K562 (cell line): ENCODE measurements around the gene GASK1B. TPM values are rescaled to one million over a fixed set of nuclear protein-coding genes. Genes with fewer than 3 reads are reported as not detected.
A peak's percentile ranks its signal among the peaks of the same experiment; 100 is the strongest.

ENCODE experiments used
- ATAC-seq: fragments of 200-7000 bp; cut with Tn5 transposase; 3 replicates; pipeline ENCODE4 v1.9.1; 2020; ENCODE audit warnings: moderate library complexity
- BruUV-seq: library from RNA; stranded (reverse); fragments of 400-500 nt; replicated peaks from 2 replicates; lab custom pipeline; 2021; lab: Mats Ljungman, UMichigan
- CTCF ChIA-PET: fragments of 300-600 bp; formaldehyde crosslinking; extraction: SDS; loops from one replicate; lab custom pipeline; 2021; ENCODE audit warnings: low intra/inter-chr PET ratio; lab: Yijun Ruan, JAX
- POLR2A ChIA-PET: fragments of 300-600, 350-650 bp; sonication (Branson Sonifier 250); formaldehyde crosslinking; extraction: SDS; loops from one replicate; lab custom pipeline; 2021; ENCODE audit warnings: antibody characterized with exemption, inconsistent platforms; lab: Yijun Ruan, JAX
- DNase-seq, 4 experiments: peaks; one replicate each; pipeline versions ENCODE4 v3.0.0 to v3.0.0-alpha.2; 2011 to 2018; ENCODE audit warnings: low spot score in 3 of 4, mixed read lengths in 3 of 4; ENCODE audit errors: extremely low read depth in 1 of 4
- FAIRE-seq: peaks from 2 replicates; lab custom pipeline; 2011; peaks lifted over from hg19 to GRCh38; lab: Jason Lieb, UNC
- H2AFZ ChIP-seq: 2 replicates; pipeline ENCODE4 v1.6.0; 2011; ENCODE audit warnings: low read depth, low read length, control low read depth, inconsistent platforms
- H3K27ac ChIP-seq: fragments of 200-600 bp; 3 replicates; pipeline ENCODE4 v1.8.0; 2011; ENCODE audit warnings: low read depth, mild to moderate bottlenecking, control low read depth, inconsistent platforms, low read length, moderate library complexity, mixed read lengths; ENCODE audit errors: extremely low read depth
- H3K27me3 ChIP-seq, 2 experiments: fragments of 300-600 bp in 1 of 2; 2 replicates in 1 of 2; 3 replicates in 1 of 2; pipeline versions ENCODE4 v1.6.0 to v1.8.0; 2011; ENCODE audit warnings: inconsistent platforms in 2 of 2, low read length in 2 of 2, mild to moderate bottlenecking in 1 of 2, mixed read lengths in 1 of 2, moderate library complexity in 1 of 2; ENCODE audit not compliant: control insufficient read depth in 2 of 2, insufficient read depth in 2 of 2
- H3K36me3 ChIP-seq: fragments of 300-600 bp; 3 replicates; pipeline ENCODE4 v1.8.0; 2011; ENCODE audit warnings: mild to moderate bottlenecking, low read length, inconsistent platforms; ENCODE audit not compliant: control insufficient read depth, insufficient read depth
- H3K4me1 ChIP-seq, 2 experiments: fragments of 200-600 bp in 1 of 2; replicated peaks in 1 of 2; 2 replicates in 1 of 2; 3 replicates in 1 of 2; pipeline versions ENCODE4 v1.5.1 to v1.8.0; 2011; ENCODE audit warnings: inconsistent platforms in 2 of 2, low read length in 2 of 2, mild to moderate bottlenecking in 1 of 2, mixed read lengths in 1 of 2, moderate library complexity in 1 of 2; ENCODE audit not compliant: control insufficient read depth in 2 of 2, insufficient read depth in 2 of 2
- H3K4me2 ChIP-seq: 2 replicates; pipeline ENCODE4 v1.6.1; 2011; ENCODE audit warnings: low read length, control low read depth, inconsistent platforms, mixed read lengths; ENCODE audit not compliant: insufficient read depth
- H3K4me3 ChIP-seq: fragments of 200-600 bp; sonication (generic), shearing (Covaris generic); 2 replicates; pipeline ENCODE4 v1.5.1; 2016; ENCODE audit warnings: control low read depth, inconsistent platforms
- H3K79me2 ChIP-seq: fragments of 200-600 bp; 3 replicates; pipeline ENCODE4 v1.8.0; 2011; ENCODE audit warnings: low read length, inconsistent platforms; ENCODE audit not compliant: control insufficient read depth, insufficient read depth
- H3K9ac ChIP-seq, 2 experiments: 2 replicates each; pipeline versions ENCODE4 v1.6.0 to v1.6.1; 2011; ENCODE audit warnings: low read depth in 2 of 2, low read length in 2 of 2, control low read depth in 1 of 2, inconsistent platforms in 1 of 2, mild to moderate bottlenecking in 1 of 2, mixed read lengths in 1 of 2; ENCODE audit not compliant: insufficient read depth in 1 of 2
- H3K9me1 ChIP-seq: one replicate; pipeline ENCODE4 v1.6.0; 2011; ENCODE audit warnings: inconsistent platforms, mild to moderate bottlenecking, low read length, moderate library complexity; ENCODE audit not compliant: control insufficient read depth, insufficient read depth
- H3K9me3 ChIP-seq: replicated peaks from 2 replicates; pipeline ENCODE4 v1.5.1; 2011; ENCODE audit warnings: low read depth, low read length, inconsistent platforms; ENCODE audit not compliant: control insufficient read depth, insufficient read depth
- H4K20me1 ChIP-seq: replicated peaks from 2 replicates; pipeline ENCODE4 v1.6.1; 2011; ENCODE audit warnings: low read length, inconsistent platforms, mixed read lengths; ENCODE audit not compliant: control insufficient read depth, insufficient read depth
- ARID3A ChIP-seq: IDR thresholded peaks from 2 replicates; pipeline ENCODE4 v1.6.1; 2012; ENCODE audit warnings: low read depth, low read length, improper control_type of control experiment, borderline replicate concordance
- MEIS2 ChIP-seq: fragments of 450-650 bp; IDR thresholded peaks from 2 replicates; pipeline ENCODE4 v1.6.1; 2014; ENCODE audit warnings: mild to moderate bottlenecking; ENCODE audit not compliant: partially characterized antibody
- MITF ChIP-seq: IDR thresholded peaks from 2 replicates; pipeline ENCODE4 v1.6.1; 2014; ENCODE audit warnings: antibody characterized with exemption
- NRF1 ChIP-seq, 2 experiments: fragments of 450-650 bp; IDR thresholded peaks in 1 of 2; conservative IDR thresholded peaks in 1 of 2; 2 replicates each; pipeline ENCODE4 v1.6.1; 2014; ENCODE audit warnings: mild to moderate bottlenecking in 2 of 2
- PHF8 ChIP-seq: fragments of 200-600 bp; sonication (generic); IDR thresholded peaks from 2 replicates; pipeline ENCODE4 v1.6.1; 2012; ENCODE audit warnings: mixed run types, mild to moderate bottlenecking, inconsistent platforms, low read length, moderate library complexity, borderline replicate concordance
- PKNOX1 ChIP-seq: fragments of 450-650 bp; IDR thresholded peaks from 2 replicates; pipeline ENCODE4 v1.6.1; 2016
- RAD21 ChIP-seq, 2 experiments: fragments of 250-450 bp in 1 of 2; fragments of 450-650 bp in 1 of 2; sonication (Bioruptor Pico) in 1 of 2; formaldehyde crosslinking in 1 of 2; IDR thresholded peaks in 1 of 2; conservative IDR thresholded peaks in 1 of 2; 2 replicates each; pipeline versions ENCODE4 v1.4.0 to v1.8.0; 2020 to 2022; ENCODE audit warnings: mild to moderate bottlenecking in 2 of 2, moderate library complexity in 1 of 2
- TCF15 ChIP-seq: fragments of 250-450 bp; sonication (Bioruptor Pico); IDR thresholded peaks from 2 replicates; pipeline ENCODE4 v1.8.0; 2022; ENCODE audit warnings: moderate library complexity, mild to moderate bottlenecking, inconsistent platforms
- YY1 ChIP-seq, 3 experiments: IDR thresholded peaks; 2 replicates each; pipeline ENCODE4 v1.6.1; 2011; ENCODE audit warnings: low read length in 2 of 3, mild to moderate bottlenecking in 2 of 3, moderate library complexity in 2 of 3, borderline replicate concordance in 1 of 3, control low read depth in 1 of 3, low read depth in 1 of 3; ENCODE audit not compliant: insufficient read depth in 3 of 3, insufficient replicate concordance in 2 of 3, control insufficient read depth in 1 of 3, insufficient read length in 1 of 3; ENCODE audit errors: extremely low read depth in 1 of 3
- ZNF239 ChIP-seq: fragments of 250-450 bp; sonication (Bioruptor Pico); IDR thresholded peaks from 2 replicates; pipeline ENCODE4 v1.4.0; 2020; ENCODE audit warnings: mild to moderate bottlenecking
- ZNF449 ChIP-seq: fragments of 250-450 bp; sonication (Bioruptor Pico); IDR thresholded peaks from 2 replicates; pipeline ENCODE4 v1.8.0; 2022; ENCODE audit warnings: moderate library complexity, mild to moderate bottlenecking, inconsistent platforms
- WGBS: fragments of 100-300 bp; shearing (Covaris generic); methylation state at CpG from one replicate; pipeline ENCODE4 v1.1.6; 2016; ENCODE audit warnings: low coverage, mixed read lengths; ENCODE audit not compliant: insufficient coverage; ENCODE audit errors: missing lambda C conversion rate; 5-methylcytosine and 5-hydroxymethylcytosine counted together
- in situ Hi-C: fragments of 300-500 bp; cut with MboI; formaldehyde crosslinking; loops from 4 replicates; pipeline ENCODE4 v1.15.0; 2018; ENCODE audit warnings: inconsistent platforms, mixed read lengths
- intact Hi-C: fragments of 100-400 bp; cut with micrococcal nuclease; formaldehyde crosslinking; loops from 2 replicates; pipeline ENCODE4 v1.14.2; 2022
- polyA plus RNA-seq, 8 experiments: library from polyadenylated mRNA; depleted of rRNA in 4 of 8; stranded (reverse) in 5 of 8; unstranded in 3 of 8; fragments of >200 nt; fragmentation: Nextera tagmentation in 2 of 8; fragmentation: Illumina TruSeq in 1 of 8; extraction: Ambion mirVana in 2 of 8; extraction: Trizol in 1 of 8; gene quantifications; 2 replicates each; pipeline versions ENCODE4 v1.2.1 to v1.2.3, GENCODE V29; 2011 to 2014; ENCODE audit warnings: inconsistent platforms in 1 of 8, missing spikeins in 1 of 8
- total RNA-seq, 7 experiments: library from RNA; depleted of rRNA in 6 of 7; stranded (reverse); fragments of >200 nt in 6 of 7; fragmentation: Illumina TruSeq in 2 of 7; extraction: Trizol in 2 of 7; gene quantifications; 2 replicates each; pipeline versions ENCODE4 v1.2.1 to v1.2.3, GENCODE V29; 2011 to 2021; ENCODE audit warnings: low replicate concordance in 1 of 7

GASK1B gene
- total and polyA plus RNA-seq, 9 of the 15 experiments (the other 6 are each of a cell fraction or from before 2014, with no cell fraction given), result 0.13 to 1.2 (median 0.61) TPM

- 7% methylated on average over 3 of the region's 3 CpGs for WGBS
- in situ Hi-C loops (loop anchor here (5.0 kb wide), 1 partner anchor 59 kb away; no protein-coding TSS in a partner anchor), intact Hi-C loops (loop anchor here (1.0 to 10.0 kb wide), 2 partner anchors 62 to 432 kb away; no protein-coding TSS in a partner anchor)
- H4K20me1 ChIP-seq, result no peaks in the 10 kb centered on the region
- DNase-seq (peak; percentile 31 to 43 (median 42)), ATAC-seq (peak; percentile 82), FAIRE-seq (peak; percentile 81)
- no TSS peak for BruUV-seq
- no peak overlapping the region for H3K4me3 ChIP-seq
- no peak overlapping the region for H3K9ac ChIP-seq
- no peaks in the 10 kb centered on the region for H3K36me3 ChIP-seq
- H3K27me3 ChIP-seq, result no peaks in the 10 kb centered on the region
- no peaks in the 10 kb centered on the region for H3K4me1 ChIP-seq
- CTCF ChIA-PET, result interaction anchor here (0.9 to 2.6 kb wide), 2 partner anchors 59 to 63 kb away, joined by 3 to 16 read pairs; no protein-coding TSS in a partner anchor
- no peak overlapping the region for H3K27ac ChIP-seq
- H3K79me2 ChIP-seq, result no peaks in the 10 kb centered on the region
- H3K4me2 ChIP-seq, result no peak overlapping the region
- POLR2A ChIA-PET, result interaction anchor here (0.7 to 1.1 kb wide), 2 partner anchors 72 to 1239 kb away, joined by 4 read pairs; no protein-coding TSS in a partner anchor
- no peak overlapping the region for H2AFZ ChIP-seq
- no peaks in the 10 kb centered on the region for H3K9me3 ChIP-seq
- no peaks in the 10 kb centered on the region for H3K9me1 ChIP-seq
- no peak for TF ChIP-seq ZNF449 (CRISPR knock-in tag)
- TF ChIP-seq TCF15 (CRISPR knock-in tag), result no peak
- TF ChIP-seq RAD21 (CRISPR knock-in tag; conservative IDR thresholded peaks at IDR 0.05 in 1 of 2, IDR thresholded peaks at IDR 0.05 in 1 of 2), result peak; percentile 48 to 69
- TF ChIP-seq NRF1 (conservative IDR thresholded peaks at IDR 0.05 in 1 of 2, IDR thresholded peaks at IDR 0.05 in 1 of 2), result no peak
- TF ChIP-seq PKNOX1, result peak; percentile 58; the same call in 1 of the 2 replicates
- no peak for TF ChIP-seq YY1 (IDR thresholded peaks at IDR 0.05; ENCODE audit: borderline replicate concordance in 1 of 3, control insufficient read depth in 1 of 3, extremely low read depth in 1 of 3, insufficient read depth in 3 of 3, insufficient read length in 1 of 3, insufficient replicate concordance in 2 of 3, low read depth in 1 of 3, low read length in 2 of 3)
- TF ChIP-seq PHF8, result no peak
- no peak for TF ChIP-seq MITF
- TF ChIP-seq ZNF239 (CRISPR knock-in tag), result no peak
- 0 out of 2 replicates have a peak, but pooled peaks have one; percentile 14 for TF ChIP-seq ARID3A
- peak; percentile 76 for TF ChIP-seq MEIS2
Measured at GRCh38 chr4:158193171-158193749, 20.4 kb upstream of the GASK1B start.
